HCT116 (cell line): ENCODE data around the gene TFDP1. TPM values are rescaled to one million over a fixed set of nuclear protein-coding genes. Genes with fewer than 3 reads are reported as not detected.

Experiments
- ATAC-seq: fragments of 200-7000 bp; cut with Tn5 transposase; 2 replicates; pipeline ENCODE4 v1.9.1; 2020; ENCODE audit warnings: mild to moderate bottlenecking, moderate library complexity
- BruUV-seq: library from RNA; stranded (reverse); fragments of 400-500 nt; replicated peaks from 2 replicates; lab custom pipeline; 2021; lab: Mats Ljungman, UMichigan
- CTCF ChIA-PET: fragments of 300-600 bp; sonication (Branson Sonifier 250); formaldehyde crosslinking; loops from one replicate; lab custom pipeline; 2021; ENCODE audit warnings: antibody characterized with exemption; lab: Charles Lee
- POLR2A ChIA-PET: fragments of 300-600, 350-600 bp; sonication (Branson Sonifier 250); formaldehyde crosslinking; loops from one replicate; lab custom pipeline; 2021; ENCODE audit warnings: antibody characterized with exemption; lab: Charles Lee
- RAD21 ChIA-PET, 2 experiments: fragments of 300-600 bp; sonication (Branson Sonifier 250); formaldehyde crosslinking; loops; one replicate each; lab custom pipeline; 2023; ENCODE audit warnings: low total read pairs in 2 of 2; ENCODE audit not compliant: uncharacterized antibody in 2 of 2, unreplicated experiment in 2 of 2, low non-redundant PET in 1 of 2; lab: Charles Lee
- DNase-seq: peaks from one replicate; pipeline ENCODE4 v3.0.0-alpha.2; 2010; ENCODE audit warnings: low read depth, low spot score
- H2AFZ ChIP-seq: fragments of 200-600 bp; shearing (Covaris generic), sonication (generic); 2 replicates; pipeline ENCODE4 v1.6.1; 2017; ENCODE audit warnings: low read depth, mixed run types, mixed read lengths, antibody characterized with exemption, low read length; ENCODE audit not compliant: poor library complexity, severe bottlenecking
- H3K27ac ChIP-seq: 2 replicates; pipeline ENCODE4 v1.5.1; 2012; ENCODE audit warnings: low read depth, low read length
- H3K27me3 ChIP-seq: fragments of 200-600 bp; sonication (generic); 2 replicates; pipeline ENCODE4 v1.6.1; 2016; ENCODE audit warnings: mixed run types, low read length, mixed read lengths; ENCODE audit not compliant: insufficient read depth
- H3K36me3 ChIP-seq, 2 experiments: fragments of 200-500 bp in 1 of 2; fragments of 200-600 bp in 1 of 2; sonication (Bioruptor generic) in 1 of 2; sonication (generic) in 1 of 2; 2 replicates each; pipeline versions ENCODE4 v1.5.1 to v1.6.1; 2014 to 2016; ENCODE audit warnings: low read length in 2 of 2, inconsistent platforms in 1 of 2, mixed read lengths in 1 of 2, mixed run types in 1 of 2; ENCODE audit not compliant: insufficient read depth in 2 of 2, control insufficient read depth in 1 of 2
- H3K4me1 ChIP-seq, 2 experiments: fragments of 200-600 bp in 1 of 2; sonication (generic) in 1 of 2; 2 replicates each; pipeline versions ENCODE4 v1.5.1 to v1.6.1; 2012 to 2017; ENCODE audit warnings: low read length in 2 of 2, inconsistent platforms in 1 of 2, mild to moderate bottlenecking in 1 of 2, mixed read lengths in 1 of 2, mixed run types in 1 of 2, moderate library complexity in 1 of 2; ENCODE audit not compliant: insufficient read depth in 2 of 2, control insufficient read depth in 1 of 2
- H3K4me2 ChIP-seq: fragments of 200-600 bp; sonication (generic); 2 replicates; pipeline ENCODE4 v1.6.1; 2017; ENCODE audit warnings: mixed run types, low read length, mixed read lengths
- H3K4me3 ChIP-seq, 2 experiments: fragments of 200-600 bp in 1 of 2; sonication (generic) in 1 of 2; replicated peaks in 1 of 2; 2 replicates each; pipeline ENCODE4 v1.5.1; 2011 to 2016; ENCODE audit warnings: low read length in 2 of 2, control low read depth in 1 of 2, low read depth in 1 of 2, mild to moderate bottlenecking in 1 of 2, mixed read lengths in 1 of 2, mixed run types in 1 of 2
- H3K79me2 ChIP-seq: fragments of 200-600 bp; sonication (generic); 2 replicates; pipeline ENCODE4 v1.6.1; 2017; ENCODE audit warnings: mild to moderate bottlenecking, mixed run types, low read length, moderate library complexity, mixed read lengths; ENCODE audit not compliant: insufficient read depth
- H3K9ac ChIP-seq: fragments of 200-600 bp; sonication (generic); 2 replicates; pipeline ENCODE4 v1.6.1; 2016; ENCODE audit warnings: low read length, mixed read lengths
- H3K9me2 ChIP-seq: fragments of 200-600 bp; sonication (generic), shearing (Covaris generic); 2 replicates; pipeline ENCODE4 v1.6.1; 2017; ENCODE audit warnings: mixed run types, mild to moderate bottlenecking, moderate library complexity; ENCODE audit not compliant: insufficient read depth
- H3K9me3 ChIP-seq, 2 experiments: fragments of 200-500 bp in 1 of 2; fragments of 200-600 bp in 1 of 2; sonication (Bioruptor generic) in 1 of 2; sonication (generic) in 1 of 2; 2 replicates each; pipeline ENCODE4 v1.6.1; 2014 to 2017; ENCODE audit warnings: low read length in 2 of 2, mixed read lengths in 2 of 2, inconsistent platforms in 1 of 2, low read depth in 1 of 2, mild to moderate bottlenecking in 1 of 2, mixed run types in 1 of 2, moderate library complexity in 1 of 2; ENCODE audit not compliant: control insufficient read depth in 1 of 2, insufficient read depth in 1 of 2
- H4K20me1 ChIP-seq: fragments of 200-600 bp; sonication (generic), shearing (Covaris generic); 2 replicates; pipeline ENCODE4 v1.6.1; 2017; ENCODE audit warnings: mixed run types, mild to moderate bottlenecking, moderate library complexity; ENCODE audit not compliant: insufficient read depth
- CTCF ChIP-seq, 3 experiments: fragments of 200-600 bp in 1 of 3; sonication (generic) in 1 of 3; IDR thresholded peaks in 2 of 3; conservative IDR thresholded peaks in 1 of 3; 2 replicates each; pipeline ENCODE4 v1.5.1; 2012 to 2017; ENCODE audit warnings: low read depth in 2 of 3, low read length in 2 of 3, antibody characterized with exemption in 1 of 3, borderline replicate concordance in 1 of 3, control low read depth in 1 of 3, mild to moderate bottlenecking in 1 of 3, mixed read lengths in 1 of 3, mixed run types in 1 of 3, moderate library complexity in 1 of 3; ENCODE audit not compliant: insufficient read depth in 1 of 3
- ELF1 ChIP-seq: IDR thresholded peaks from 2 replicates; pipeline ENCODE4 v1.6.1; 2012; ENCODE audit warnings: low read depth, borderline replicate concordance
- EZH2 ChIP-seq: fragments of 200-600 bp; sonication (generic); IDR thresholded peaks from 2 replicates; pipeline ENCODE4 v1.6.1; 2017; ENCODE audit warnings: antibody characterized with exemption, mixed run types
- MAX ChIP-seq: IDR thresholded peaks from 2 replicates; pipeline ENCODE4 v1.6.1; 2012
- POLR2AphosphoS5 ChIP-seq: IDR thresholded peaks from 2 replicates; pipeline ENCODE4 v1.6.1; 2011; ENCODE audit warnings: mild to moderate bottlenecking, low read depth, low read length, moderate library complexity
- REST ChIP-seq: IDR thresholded peaks from 2 replicates; pipeline ENCODE4 v1.6.1; 2012; ENCODE audit warnings: low read depth
- SP1 ChIP-seq: IDR thresholded peaks from 2 replicates; pipeline ENCODE4 v1.6.1; 2012; ENCODE audit warnings: low read depth
- TCF7L2 ChIP-seq: IDR thresholded peaks from 2 replicates; pipeline ENCODE4 v1.7.0; 2011; ENCODE audit warnings: borderline replicate concordance, inconsistent platforms; ENCODE audit not compliant: insufficient read depth, insufficient read length; ENCODE audit errors: extremely low read depth
- ZFX ChIP-seq: fragments of 450-650 bp; IDR thresholded peaks from 2 replicates; pipeline ENCODE4 v1.6.1; 2017
- ZNF274 ChIP-seq: fragments of 200-500 bp; sonication (Bioruptor generic); IDR thresholded peaks from 2 replicates; pipeline ENCODE4 v1.6.1; 2014; ENCODE audit warnings: mild to moderate bottlenecking, low read depth, low read length, inconsistent platforms
- intact Hi-C: fragments of 100-400 bp; cut with micrococcal nuclease; formaldehyde crosslinking; loops from 2 replicates; pipeline ENCODE4 v1.10.0; 2022
- total RNA-seq: library from RNA; stranded (reverse); gene quantifications from one replicate; pipeline ENCODE4 v1.2.1, GENCODE V29; 2021; ENCODE audit not compliant: unreplicated experiment

TFDP1 gene
- total RNA-seq, 1 experiment from 2014 or later = 169 TPM

GRCh38 chr13:113551081-113552000, 33.2 kb upstream of the TFDP1 start:
- H3K79me2 ChIP-seq = no peaks in the 10 kb centered on the region
- no peak overlapping the region for H3K4me2 ChIP-seq
- no peaks in the 10 kb centered on the region for H4K20me1 ChIP-seq
- no peak overlapping the region for H3K4me3 ChIP-seq
- no peak overlapping the region for H2AFZ ChIP-seq
- ChIA-PET RAD21 (no interaction called here), POLR2A (no interaction called here), CTCF (no interaction called here)
- no peaks in the 10 kb centered on the region for H3K9me3 ChIP-seq
- BruUV-seq = no TSS peak
- TF ChIP-seq SP1 = no peak
- TF ChIP-seq ELF1 = no peak
- TF ChIP-seq EZH2 = no peak
- no peak for TF ChIP-seq CTCF (IDR thresholded peaks at IDR 0.05 in 2 of 3, conservative IDR thresholded peaks at IDR 0.05 in 1 of 3; ENCODE audit: borderline replicate concordance in 1 of 3, insufficient read depth in 1 of 3, low read depth in 2 of 3, low read length in 2 of 3)
- TF ChIP-seq MAX = no peak
- TF ChIP-seq ZNF274 = no peak
- TF ChIP-seq POLR2AphosphoS5 = no peak
- no peak for TF ChIP-seq TCF7L2
- no peak for TF ChIP-seq ZFX
- no peak for TF ChIP-seq REST
- H3K27ac ChIP-seq = no peak overlapping the region
- ATAC-seq = no peak
- intact Hi-C loops = no loop called here
- no peaks in the 10 kb centered on the region for H3K9me2 ChIP-seq
- H3K27me3 ChIP-seq = no peaks in the 10 kb centered on the region
- no peaks in the 10 kb centered on the region; a peak in 1 of 4 replicates for H3K36me3 ChIP-seq
- DNase-seq = no peak
- H3K9ac ChIP-seq = no peak overlapping the region
- no peaks in the 10 kb centered on the region for H3K4me1 ChIP-seq
